SU-DHL-6 (cell line): ENCODE results near the gene FMNL1.

Experiments
- H2AFZ ChIP-seq: fragments of 200-600 bp; sonication (generic); 2 replicates; pipeline ENCODE4 v1.6.1; 2014; ENCODE audit warnings: low read depth, mild to moderate bottlenecking, moderate library complexity, mixed read lengths, antibody characterized with exemption, low read length; ENCODE audit not compliant: severe bottlenecking
- H3F3A ChIP-seq: fragments of 200-600 bp; shearing (Covaris generic); 2 replicates; pipeline ENCODE4 v1.6.0; 2016; ENCODE audit warnings: antibody characterized with exemption, mild to moderate bottlenecking; ENCODE audit not compliant: insufficient read depth
- H3K27ac ChIP-seq: fragments of 200-600 bp; sonication (generic); 2 replicates; pipeline ENCODE4 v1.5.1; 2016; ENCODE audit warnings: low read depth, mild to moderate bottlenecking, low read length, moderate library complexity, mixed read lengths
- H3K27me3 ChIP-seq: fragments of 200-600 bp; sonication (generic), shearing (Covaris generic); 2 replicates; pipeline ENCODE4 v1.6.0; 2014; ENCODE audit warnings: mild to moderate bottlenecking, low read length
- H3K36me3 ChIP-seq: fragments of 200-600 bp; sonication (generic); 2 replicates; pipeline ENCODE4 v1.6.1; 2014; ENCODE audit warnings: mild to moderate bottlenecking, low read length, mixed read lengths
- H3K4me2 ChIP-seq: fragments of 300-600, 200-600 bp; shearing (Covaris generic), sonication (generic); 2 replicates; pipeline ENCODE4 v1.6.0; 2014; ENCODE audit warnings: low read length, low read depth, mild to moderate bottlenecking; ENCODE audit not compliant: poor library complexity, severe bottlenecking
- H3K4me3 ChIP-seq: fragments of 200-600 bp; sonication (generic); 2 replicates; pipeline ENCODE4 v1.5.1; 2014; ENCODE audit warnings: antibody characterized with exemption, low read length, mild to moderate bottlenecking, mixed read lengths; ENCODE audit not compliant: insufficient read depth, poor library complexity, severe bottlenecking
- H3K79me2 ChIP-seq: fragments of 200-600 bp; sonication (generic); 2 replicates; pipeline ENCODE4 v1.6.1; 2014; ENCODE audit warnings: mild to moderate bottlenecking, low read length, moderate library complexity; ENCODE audit not compliant: insufficient read depth
- H3K9ac ChIP-seq: fragments of 200-600 bp; sonication (generic); 2 replicates; pipeline ENCODE4 v1.7.0; 2014; ENCODE audit warnings: mild to moderate bottlenecking, low read length
- H3K9me2 ChIP-seq: fragments of 200-600 bp; sonication (generic); replicated peaks from 2 replicates; pipeline ENCODE4 v1.6.1; 2014; ENCODE audit warnings: low read length; ENCODE audit not compliant: insufficient read depth
- H3K9me3 ChIP-seq: fragments of 200-600 bp; sonication (generic); 2 replicates; pipeline ENCODE4 v1.6.1; 2014; ENCODE audit warnings: low read length, mixed read lengths; ENCODE audit not compliant: insufficient read depth
- H4K20me1 ChIP-seq: fragments of 200-600 bp; sonication (generic); 2 replicates; pipeline ENCODE4 v1.6.1; 2014; ENCODE audit warnings: low read depth, mild to moderate bottlenecking, antibody characterized with exemption, low read length, moderate library complexity, mixed read lengths
- EZH2phosphoT487 ChIP-seq: fragments of 200-600 bp; sonication (generic), shearing (Covaris generic); conservative IDR thresholded peaks from 2 replicates; pipeline ENCODE4 v1.6.1; 2018; ENCODE audit warnings: mild to moderate bottlenecking, antibody characterized with exemption, low read length, moderate library complexity, mixed read lengths
- TF ChIP-seq, protein P1 (sequence below): fragments of 200-600 bp; sonication (generic); IDR thresholded peaks from one replicate; pipeline ENCODE4 v1.5.1; 2017; ENCODE audit warnings: antibody characterized with exemption, mild to moderate bottlenecking, low read length, moderate library complexity; ENCODE audit not compliant: insufficient read depth, poor library complexity, severe bottlenecking

Gene FMNL1

DNA sequence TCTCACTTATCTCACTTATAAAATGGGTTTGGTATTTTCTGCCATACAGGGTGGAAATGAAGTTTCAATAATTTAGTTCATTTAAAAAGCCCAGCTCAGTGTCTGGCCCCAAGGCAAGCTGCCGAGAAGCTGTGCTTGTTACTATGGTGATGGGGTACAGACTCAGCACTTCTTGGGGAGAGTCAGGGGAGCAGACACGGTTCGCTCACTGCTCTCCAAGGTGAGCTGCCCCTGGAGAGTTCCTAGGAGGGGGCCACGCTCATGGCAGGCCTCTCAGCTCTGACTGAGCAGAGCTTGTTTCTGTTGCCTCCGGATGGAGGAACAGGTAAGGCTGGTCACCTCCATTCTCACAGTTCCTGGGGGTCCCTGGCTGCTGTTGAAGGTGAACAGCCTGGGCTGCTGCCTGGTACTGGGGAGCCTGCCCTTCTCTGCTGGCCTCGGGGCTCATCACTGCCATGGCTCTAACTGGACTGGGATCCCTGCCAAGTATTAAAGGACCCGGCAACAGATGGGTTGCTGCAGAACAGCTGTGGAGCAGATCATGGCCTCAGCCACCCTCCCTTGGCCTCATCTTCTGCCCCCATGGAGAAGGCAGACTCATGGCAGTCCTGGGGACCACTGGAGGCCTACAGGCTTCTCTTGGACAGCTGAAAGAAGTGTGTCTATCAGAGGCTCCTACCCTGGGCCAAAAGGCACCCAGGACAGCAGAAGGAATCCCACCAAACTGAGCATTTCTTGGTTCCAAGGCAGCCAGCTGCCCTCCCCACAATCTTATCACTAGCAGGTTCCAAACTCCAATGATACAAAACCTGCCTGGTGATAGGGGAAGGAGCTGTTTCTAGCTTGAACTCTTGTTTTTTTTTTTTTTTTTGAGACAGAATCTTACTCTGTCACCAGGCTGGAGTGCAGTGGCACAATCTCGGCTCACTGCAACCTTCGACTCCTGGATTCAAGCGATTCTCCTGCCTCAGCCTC is 66.1 kb downstream of the FMNL1 start:
- Histone ChIP-seq H4K20me1 (no peaks in the 10 kb centered on the region; the same call in 1 of the 2 replicates), H3K27ac (no peak overlapping the region), H3K9me3 (no peaks in the 10 kb centered on the region), H3K9ac (no peak overlapping the region), H3K9me2 (no peaks in the 10 kb centered on the region), H3K4me2 (no peak overlapping the region), H3K4me3 (no peak overlapping the region), H3F3A (no peaks in the 10 kb centered on the region), H2AFZ (no peak overlapping the region), H3K79me2 (no peaks in the 10 kb centered on the region), H3K27me3 (no peaks in the 10 kb centered on the region), H3K36me3 (no peaks in the 10 kb centered on the region)
- TF ChIP-seq, protein P1, sequence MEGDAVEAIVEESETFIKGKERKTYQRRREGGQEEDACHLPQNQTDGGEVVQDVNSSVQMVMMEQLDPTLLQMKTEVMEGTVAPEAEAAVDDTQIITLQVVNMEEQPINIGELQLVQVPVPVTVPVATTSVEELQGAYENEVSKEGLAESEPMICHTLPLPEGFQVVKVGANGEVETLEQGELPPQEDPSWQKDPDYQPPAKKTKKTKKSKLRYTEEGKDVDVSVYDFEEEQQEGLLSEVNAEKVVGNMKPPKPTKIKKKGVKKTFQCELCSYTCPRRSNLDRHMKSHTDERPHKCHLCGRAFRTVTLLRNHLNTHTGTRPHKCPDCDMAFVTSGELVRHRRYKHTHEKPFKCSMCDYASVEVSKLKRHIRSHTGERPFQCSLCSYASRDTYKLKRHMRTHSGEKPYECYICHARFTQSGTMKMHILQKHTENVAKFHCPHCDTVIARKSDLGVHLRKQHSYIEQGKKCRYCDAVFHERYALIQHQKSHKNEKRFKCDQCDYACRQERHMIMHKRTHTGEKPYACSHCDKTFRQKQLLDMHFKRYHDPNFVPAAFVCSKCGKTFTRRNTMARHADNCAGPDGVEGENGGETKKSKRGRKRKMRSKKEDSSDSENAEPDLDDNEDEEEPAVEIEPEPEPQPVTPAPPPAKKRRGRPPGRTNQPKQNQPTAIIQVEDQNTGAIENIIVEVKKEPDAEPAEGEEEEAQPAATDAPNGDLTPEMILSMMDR: no peak
- TF ChIP-seq EZH2phosphoT487: no peak

DNA sequence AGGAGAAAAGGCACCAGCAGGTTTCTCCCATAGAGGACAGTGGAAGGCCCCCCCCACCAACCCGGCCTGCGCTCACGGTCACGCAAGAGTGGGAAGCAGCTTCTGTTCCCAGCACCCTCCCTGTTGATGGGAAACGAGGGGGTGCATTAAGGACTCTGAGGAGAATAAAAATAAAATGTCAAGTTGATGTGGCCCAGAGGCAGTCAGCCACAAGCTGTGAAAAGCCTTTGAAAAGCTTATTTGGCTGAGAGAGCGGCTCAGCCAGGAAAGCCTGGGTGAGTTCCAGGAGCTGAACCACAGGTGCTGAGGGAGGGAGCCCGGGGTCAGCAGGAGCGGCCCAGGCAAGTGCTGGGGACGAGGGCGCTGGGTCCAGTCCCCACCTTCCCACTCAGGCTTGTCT is 67.1 kb downstream of the FMNL1 start:
- Histone ChIP-seq H3K36me3 (no peaks in the 10 kb centered on the region), H2AFZ (no peak overlapping the region), H3K9ac (no peak overlapping the region), H3K9me2 (no peaks in the 10 kb centered on the region), H3K9me3 (no peaks in the 10 kb centered on the region), H3K4me3 (no peak overlapping the region), H3F3A (no peaks in the 10 kb centered on the region), H4K20me1 (no peaks in the 10 kb centered on the region; the same call in 1 of the 2 replicates), H3K27ac (no peak overlapping the region), H3K4me2 (no peak overlapping the region), H3K79me2 (no peaks in the 10 kb centered on the region), H3K27me3 (no peaks in the 10 kb centered on the region)
- no peak for TF ChIP-seq EZH2phosphoT487
- TF ChIP-seq, protein P1: no peak

DNA sequence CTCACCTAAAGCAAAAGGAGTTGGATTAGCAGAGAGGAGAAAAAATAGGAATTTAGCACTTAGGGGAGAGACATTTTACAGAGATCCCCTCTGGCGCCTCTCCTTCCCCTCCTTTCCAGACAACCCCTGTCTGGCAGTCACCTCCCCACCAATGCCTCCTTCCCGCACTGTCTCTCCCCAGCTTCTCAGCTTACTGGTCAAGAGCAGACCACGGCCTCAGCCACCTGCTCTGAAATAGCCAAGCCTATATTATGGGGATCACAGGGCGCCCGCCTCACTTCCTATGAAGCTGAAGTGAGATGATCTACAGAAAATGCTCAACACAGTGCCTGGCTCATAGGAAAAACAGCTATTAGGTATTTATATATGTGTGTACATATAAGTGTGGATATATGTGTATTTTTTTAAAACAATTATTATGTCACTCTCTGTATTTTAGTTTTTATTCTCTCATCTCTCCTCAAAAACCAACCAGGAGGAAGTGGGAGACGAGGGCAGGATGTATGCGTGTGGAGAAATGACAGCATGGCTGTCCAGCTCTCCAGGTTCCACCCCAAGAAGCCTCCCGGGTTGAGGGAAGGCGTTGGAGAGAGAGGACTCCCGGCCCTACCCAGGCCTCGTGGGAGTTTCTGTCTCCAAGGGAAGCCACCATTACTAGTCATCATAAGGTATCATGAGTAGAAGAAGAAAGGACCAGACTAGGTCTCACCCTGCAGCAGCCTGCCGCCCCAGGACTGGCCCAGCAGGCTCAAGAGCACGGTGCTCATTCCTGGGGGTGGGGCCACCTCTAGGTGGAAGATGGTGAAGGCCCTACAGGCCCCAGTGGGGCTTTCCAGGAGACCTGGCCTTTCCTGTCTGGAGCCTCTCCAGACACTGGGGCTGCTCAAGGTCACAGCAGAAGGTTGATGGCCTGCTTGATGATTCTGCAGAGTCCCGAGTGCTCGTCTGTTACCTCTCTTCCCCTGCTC is 67.9 kb downstream of the FMNL1 start:
- Histone ChIP-seq H3F3A (no peaks in the 10 kb centered on the region), H3K27ac (no peak overlapping the region)

More for the DNA sequence above, 67.9 kb downstream of the FMNL1 start:
- H3K36me3 ChIP-seq: no peaks in the 10 kb centered on the region
- H3K4me2 ChIP-seq: no peak overlapping the region
- TF ChIP-seq, protein P1: no peak
- no peak for TF ChIP-seq EZH2phosphoT487
- no peaks in the 10 kb centered on the region for H3K9me3 ChIP-seq
- no peak overlapping the region for H2AFZ ChIP-seq
- no peaks in the 10 kb centered on the region for H3K9me2 ChIP-seq
- 0 out of 2 replicates have a peak, but pooled peaks cover under 1% of the 10 kb centered on the region for H3K79me2 ChIP-seq
- H4K20me1 ChIP-seq: no peaks in the 10 kb centered on the region; the same call in 1 of the 2 replicates
- no peak overlapping the region for H3K4me3 ChIP-seq
- no peak overlapping the region for H3K9ac ChIP-seq
- H3K27me3 ChIP-seq: no peaks in the 10 kb centered on the region
